WTC11 (cell line): Measurements from ENCODE around the gene VSX1. TPM values are rescaled to one million over a fixed set of nuclear protein-coding genes. Genes with fewer than 3 reads are reported as not detected.

Experiments
- ATAC-seq: fragments of 200-7000 bp; cut with Tn5 transposase; 2 replicates; pipeline ENCODE4 v1.10.0; 2021; ENCODE audit warnings: mild to moderate bottlenecking, moderate library complexity
- CTCF ChIA-PET: fragments of 300-600 bp; sonication (Branson Sonifier 250); formaldehyde crosslinking; loops from one replicate; lab custom pipeline; 2021; ENCODE audit warnings: antibody characterized with exemption; lab: Charles Lee
- POLR2A ChIA-PET: fragments of 350-600 bp; sonication (Branson Sonifier 250); formaldehyde crosslinking; loops from one replicate; lab custom pipeline; 2021; ENCODE audit warnings: antibody characterized with exemption; lab: Charles Lee
- DNase-seq: peaks from one replicate; pipeline ENCODE4 v3.0.0; 2021; ENCODE audit warnings: low spot score
- H3K27ac Mint-ChIP-seq: 2 replicates; pipeline ENCODE4 v1.8.0; 2021; ENCODE audit warnings: mixed read lengths
- H3K27me3 Mint-ChIP-seq: 2 replicates; pipeline ENCODE4 v1.8.0; 2021; ENCODE audit warnings: low read depth, mild to moderate bottlenecking, moderate library complexity, mixed read lengths
- H3K36me3 Mint-ChIP-seq: 2 replicates; pipeline ENCODE4 v1.8.0; 2021; ENCODE audit warnings: mixed read lengths
- H3K4me1 Mint-ChIP-seq: 2 replicates; pipeline ENCODE4 v1.8.0; 2022; ENCODE audit warnings: mixed read lengths
- H3K4me3 Mint-ChIP-seq: 2 replicates; pipeline ENCODE4 v1.8.0; 2021; ENCODE audit warnings: mild to moderate bottlenecking, moderate library complexity, mixed read lengths
- H3K9me3 Mint-ChIP-seq: 2 replicates; pipeline ENCODE4 v1.8.0; 2021; ENCODE audit warnings: mixed read lengths
- ARID4B ChIP-seq: sonication (generic); formaldehyde crosslinking; IDR thresholded peaks from 2 replicates; pipeline ENCODE4 v1.8.0; 2023; ENCODE audit warnings: missing genetic modification reagents, mild to moderate bottlenecking, borderline replicate concordance
- ATF1 ChIP-seq: sonication (generic); formaldehyde crosslinking; IDR thresholded peaks from 2 replicates; pipeline ENCODE4 v1.8.1; 2023; ENCODE audit warnings: mild to moderate bottlenecking, moderate library complexity, missing genetic modification reagents
- FOXJ3 ChIP-seq: sonication (generic); formaldehyde crosslinking; IDR thresholded peaks from 2 replicates; pipeline ENCODE4 v1.9.0; 2021; ENCODE audit warnings: missing genetic modification reagents, mild to moderate bottlenecking, borderline replicate concordance
- HMGXB4 ChIP-seq: sonication (generic); formaldehyde crosslinking; IDR thresholded peaks from 2 replicates; pipeline ENCODE4 v1.8.1; 2023; ENCODE audit warnings: mild to moderate bottlenecking, moderate library complexity, missing genetic modification reagents
- KAT7 ChIP-seq: sonication (generic); formaldehyde crosslinking; IDR thresholded peaks from 2 replicates; pipeline ENCODE4 v1.8.1; 2023; ENCODE audit warnings: missing genetic modification reagents, mild to moderate bottlenecking, borderline replicate concordance
- PREB ChIP-seq: sonication (generic); formaldehyde crosslinking; IDR thresholded peaks from 2 replicates; pipeline ENCODE4 v1.8.1; 2022; ENCODE audit warnings: mild to moderate bottlenecking, missing genetic modification reagents, moderate library complexity, borderline replicate concordance
- SP1 ChIP-seq: sonication (generic); formaldehyde crosslinking; conservative IDR thresholded peaks from 2 replicates; pipeline ENCODE4 v1.8.1; 2022; ENCODE audit warnings: missing genetic modification reagents
- TCF7 ChIP-seq: sonication (generic); formaldehyde crosslinking; IDR thresholded peaks from 2 replicates; pipeline ENCODE4 v1.8.0; 2022; ENCODE audit warnings: mild to moderate bottlenecking, low read depth, missing genetic modification reagents, moderate library complexity
- ZNF317 ChIP-seq: sonication (generic); formaldehyde crosslinking; IDR thresholded peaks from 2 replicates; pipeline ENCODE4 v1.8.1; 2023; ENCODE audit warnings: low read depth, mild to moderate bottlenecking, moderate library complexity, missing genetic modification reagents, borderline replicate concordance
- ZNF416 ChIP-seq: fragments of 250-450 bp; sonication (Bioruptor Pico); IDR thresholded peaks from 2 replicates; pipeline ENCODE4 v1.9.0; 2021; ENCODE audit warnings: mild to moderate bottlenecking, inconsistent platforms
- ZSCAN18 ChIP-seq: fragments of 250-450 bp; sonication (Bioruptor Pico); IDR thresholded peaks from 2 replicates; pipeline ENCODE4 v2.1.2; 2022; ENCODE audit warnings: mild to moderate bottlenecking, moderate library complexity
- total RNA-seq: library from RNA; stranded (reverse); gene quantifications from 3 replicates; pipeline ENCODE4 v1.2.3, GENCODE V29; 2021
- TF ChIP-seq, protein P1 (sequence below): sonication (generic); formaldehyde crosslinking; IDR thresholded peaks from 2 replicates; pipeline ENCODE4 v1.8.0; 2022; ENCODE audit warnings: mild to moderate bottlenecking, missing genetic modification reagents
- TF ChIP-seq, protein P2 (sequence below): sonication (generic); formaldehyde crosslinking; IDR thresholded peaks from 2 replicates; pipeline ENCODE4 v1.8.0; 2022; ENCODE audit warnings: mild to moderate bottlenecking, missing genetic modification reagents

VSX1 gene
- total RNA-seq, 1 experiment from 2014 or later: not detected

DNA sequence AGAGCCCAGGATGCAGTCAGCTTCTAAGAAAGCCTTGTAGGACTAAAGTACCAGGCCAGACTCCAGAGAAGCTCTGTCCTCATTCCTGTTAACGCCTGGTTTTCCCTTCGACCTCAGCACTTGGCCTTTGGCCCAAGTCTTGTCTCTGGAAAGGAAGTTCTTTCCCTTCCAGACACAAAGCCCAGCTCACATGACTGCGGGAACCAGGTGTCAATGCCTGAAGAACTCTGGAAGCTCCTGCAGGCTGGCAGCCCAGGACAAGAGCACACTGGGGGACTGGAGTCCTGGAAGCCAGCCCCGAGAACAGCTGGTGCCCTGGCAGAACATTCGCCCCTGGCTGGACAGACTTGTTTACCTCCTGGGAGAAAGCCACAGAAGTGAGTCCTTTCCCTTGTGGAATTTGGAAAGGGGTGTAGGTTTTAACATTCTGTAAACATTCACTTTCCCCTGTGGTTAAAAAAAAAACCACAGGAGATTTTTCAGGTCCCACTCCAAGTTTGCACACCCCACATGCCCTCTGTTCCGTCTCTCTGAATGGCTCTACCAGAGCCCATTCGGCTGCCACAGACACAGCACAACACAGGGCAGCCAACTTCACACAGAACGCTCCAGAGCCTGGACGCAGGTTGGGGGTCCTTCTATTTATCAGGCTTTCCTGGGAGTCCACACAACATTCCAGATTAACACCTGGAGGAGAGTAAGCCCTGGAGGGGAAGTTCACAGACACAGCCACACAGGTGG, 42.1 kb downstream of the VSX1 start:
- peaks cover 5% of the 10 kb centered on the region for H3K4me1 Mint-ChIP-seq
- H3K9me3 Mint-ChIP-seq: no peaks in the 10 kb centered on the region
- ATAC-seq (no peak), DNase-seq (no peak)
- no peaks in the 10 kb centered on the region; the same call in 1 of the 2 replicates for H3K27me3 Mint-ChIP-seq
- no peak overlapping the region for H3K4me3 Mint-ChIP-seq
- no peak for TF ChIP-seq PREB
- ChIA-PET POLR2A (no interaction called here), CTCF (interaction anchor here (1.0 kb wide), 1 partner anchor 26 kb away, joined by 3 read pairs; no protein-coding TSS in a partner anchor)
- H3K27ac Mint-ChIP-seq: no peak overlapping the region
- no peaks in the 10 kb centered on the region for H3K36me3 Mint-ChIP-seq

GRCh38 chr20:25038591-25039015, 43.3 kb downstream of the VSX1 start:
- DNase-seq (no peak), ATAC-seq (no peak)
- ChIA-PET CTCF (interaction anchor here (1.0 to 2.7 kb wide), 2 partner anchors 27 kb away, joined by 3 to 8 read pairs; no protein-coding TSS in a partner anchor), POLR2A (no interaction called here)
- Mint-ChIP-seq H3K4me1 (peaks cover 5% of the 10 kb centered on the region), H3K4me3 (no peak overlapping the region), H3K27ac (no peak overlapping the region), H3K9me3 (no peaks in the 10 kb centered on the region), H3K27me3 (no peaks in the 10 kb centered on the region; the same call in none of the 2 replicates), H3K36me3 (no peaks in the 10 kb centered on the region)
- TF ChIP-seq ZSCAN18: no peak

GRCh38 chr20:25038103-25038410, 43.9 kb downstream of the VSX1 start:
- ChIA-PET CTCF (interaction anchor here (2.7 kb wide), 1 partner anchor 27 kb away, joined by 8 read pairs; no protein-coding TSS in a partner anchor), POLR2A (no interaction called here)
- no peak overlapping the region for H3K4me3 Mint-ChIP-seq
- H3K36me3 Mint-ChIP-seq: no peaks in the 10 kb centered on the region
- no peaks in the 10 kb centered on the region for H3K9me3 Mint-ChIP-seq
- peaks cover 5% of the 10 kb centered on the region for H3K4me1 Mint-ChIP-seq
- no peak for DNase-seq
- H3K27me3 Mint-ChIP-seq: peaks cover 3% of the 10 kb centered on the region
- H3K27ac Mint-ChIP-seq: no peak overlapping the region
- TF ChIP-seq ZNF317 (CRISPR knock-in tag): no peak
- TF ChIP-seq, protein P1, sequence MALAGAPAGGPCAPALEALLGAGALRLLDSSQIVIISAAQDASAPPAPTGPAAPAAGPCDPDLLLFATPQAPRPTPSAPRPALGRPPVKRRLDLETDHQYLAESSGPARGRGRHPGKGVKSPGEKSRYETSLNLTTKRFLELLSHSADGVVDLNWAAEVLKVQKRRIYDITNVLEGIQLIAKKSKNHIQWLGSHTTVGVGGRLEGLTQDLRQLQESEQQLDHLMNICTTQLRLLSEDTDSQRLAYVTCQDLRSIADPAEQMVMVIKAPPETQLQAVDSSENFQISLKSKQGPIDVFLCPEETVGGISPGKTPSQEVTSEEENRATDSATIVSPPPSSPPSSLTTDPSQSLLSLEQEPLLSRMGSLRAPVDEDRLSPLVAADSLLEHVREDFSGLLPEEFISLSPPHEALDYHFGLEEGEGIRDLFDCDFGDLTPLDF (CRISPR knock-in tag): no peak
- TF ChIP-seq SP1 (CRISPR knock-in tag): no peak
- TF ChIP-seq, protein P2, sequence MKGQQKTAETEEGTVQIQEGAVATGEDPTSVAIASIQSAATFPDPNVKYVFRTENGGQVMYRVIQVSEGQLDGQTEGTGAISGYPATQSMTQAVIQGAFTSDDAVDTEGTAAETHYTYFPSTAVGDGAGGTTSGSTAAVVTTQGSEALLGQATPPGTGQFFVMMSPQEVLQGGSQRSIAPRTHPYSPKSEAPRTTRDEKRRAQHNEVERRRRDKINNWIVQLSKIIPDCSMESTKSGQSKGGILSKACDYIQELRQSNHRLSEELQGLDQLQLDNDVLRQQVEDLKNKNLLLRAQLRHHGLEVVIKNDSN: no peak
- TF ChIP-seq TCF7 (CRISPR knock-in tag): no peak
- no peak for ATAC-seq

DNA sequence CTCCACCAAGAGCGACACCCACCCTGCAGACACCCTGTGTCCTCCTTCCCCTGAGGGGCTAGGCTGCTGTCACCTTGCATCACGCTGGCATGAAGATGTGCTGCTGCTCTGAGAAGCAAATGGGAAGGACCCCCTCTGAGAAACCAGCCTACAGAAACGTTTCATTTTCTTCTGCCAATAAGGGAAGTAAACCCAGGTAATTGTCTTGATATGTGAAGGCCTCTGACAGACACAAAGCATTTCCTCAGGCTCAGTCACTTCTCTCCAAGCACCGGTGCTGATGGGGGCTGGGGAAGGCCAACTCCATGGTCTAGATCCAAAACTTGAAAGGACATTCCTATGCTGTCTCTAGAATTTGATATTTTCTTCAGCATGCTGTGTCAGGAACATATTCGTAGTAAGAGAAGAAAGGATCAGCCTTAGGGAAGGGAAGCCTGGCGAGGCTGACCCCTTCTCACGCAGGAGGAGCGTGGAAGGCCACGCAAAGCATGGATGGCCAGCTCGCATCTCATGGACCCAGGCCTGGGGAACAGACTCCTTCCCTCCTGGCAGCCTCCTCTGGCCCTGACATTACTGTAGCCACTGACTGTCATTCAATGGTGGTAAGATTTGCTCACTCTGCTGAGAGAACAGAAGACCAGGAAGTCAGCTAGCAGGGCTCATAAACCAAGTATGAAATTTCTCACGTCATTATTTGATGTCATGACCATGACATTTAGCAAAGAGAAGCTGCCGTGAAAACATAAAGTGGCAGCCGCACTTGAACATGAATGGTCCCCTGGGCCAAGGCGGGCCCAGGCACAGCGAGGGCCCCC, 44.4 kb downstream of the VSX1 start:
- Mint-ChIP-seq H3K27me3 (peaks cover 3% of the 10 kb centered on the region), H3K4me3 (no peak overlapping the region), H3K36me3 (no peaks in the 10 kb centered on the region), H3K9me3 (no peaks in the 10 kb centered on the region), H3K27ac (no peak overlapping the region), H3K4me1 (peaks cover 9% of the 10 kb centered on the region)
- CTCF ChIA-PET: interaction anchor here (2.7 kb wide), 1 partner anchor 28 kb away, joined by 8 read pairs; no protein-coding TSS in a partner anchor
- DNase-seq: no peak
- POLR2A ChIA-PET: no interaction called here
- no peak for ATAC-seq
- no peak for TF ChIP-seq KAT7 (CRISPR knock-in tag)
- no peak for TF ChIP-seq FOXJ3
- TF ChIP-seq, protein P2: no peak
- no peak for TF ChIP-seq ZNF416 (CRISPR knock-in tag)
- TF ChIP-seq HMGXB4: no peak
- TF ChIP-seq ATF1 (CRISPR knock-in tag): no peak
- no peak for TF ChIP-seq ARID4B (CRISPR knock-in tag)
